ENCODE results near the gene MEGF10.
"Not testable (repeated sequence)": the region's sequence is repeated elsewhere in the genome, so short reads cannot be mapped to it uniquely, and the experiment has no call there.

The MEGF10 gene

GRCh38 chr5:127290019-127290945, at the start of gene MEGF10:
TSS of gene MEGF10 (plus strand) at chr5:127290796. CDS start at chr5:127331309, 40,513 bp downstream.
- DNase-seq (ENCODE audit: low read depth in 1 of 2, low spot score in 1 of 2), result no peak

- DNase-seq (ENCODE audit: low read depth in 1 of 2, low spot score in 1 of 2), result no peak
Measured at GRCh38 chr5:127243011-127243410, 47.6 kb upstream of the MEGF10 start.

GRCh38 chr5:127254729-127255284, 35.8 kb upstream of the MEGF10 start:
- no peak for DNase-seq (ENCODE audit: low read depth in 1 of 2, low spot score in 1 of 2)

- no peak for DNase-seq (ENCODE audit: low read depth in 1 of 2, low spot score in 1 of 2)
Measured at GRCh38 chr5:127256886-127257597, 33.6 kb upstream of the MEGF10 start.

GRCh38 chr5:127260686-127261085, 29.9 kb upstream of the MEGF10 start:
- DNase-seq (ENCODE audit: low read depth in 1 of 2, low spot score in 1 of 2), result no peak

- not testable (repeated sequence) for DNase-seq (ENCODE audit: low read depth in 1 of 2, low spot score in 1 of 2)
Measured at GRCh38 chr5:127265473-127265872, 25.1 kb upstream of the MEGF10 start.

- DNase-seq (ENCODE audit: low read depth in 1 of 2, low spot score in 1 of 2), result not testable (repeated sequence)
Measured at GRCh38 chr5:127268342-127268741, 22.3 kb upstream of the MEGF10 start.

GRCh38 chr5:127270713-127271112, 19.9 kb upstream of the MEGF10 start:
- DNase-seq (ENCODE audit: low read depth in 1 of 2, low spot score in 1 of 2), result not testable (repeated sequence)

GRCh38 chr5:127275641-127276193, 14.9 kb upstream of the MEGF10 start:
- no peak for DNase-seq (ENCODE audit: low read depth in 1 of 2, low spot score in 1 of 2)

GRCh38 chr5:127280491-127281220, 9.9 kb upstream of the MEGF10 start:
- no peak for DNase-seq (ENCODE audit: low read depth in 1 of 2, low spot score in 1 of 2)

- no peak for DNase-seq (ENCODE audit: low read depth in 1 of 2, low spot score in 1 of 2)
Measured at GRCh38 chr5:127281609-127282008, 9.0 kb upstream of the MEGF10 start.

GRCh38 chr5:127288676-127289075, 1.9 kb upstream of the MEGF10 start:
- DNase-seq (ENCODE audit: low read depth in 1 of 2, low spot score in 1 of 2), result no peak

- no peak for DNase-seq (ENCODE audit: low read depth in 1 of 2, low spot score in 1 of 2)
Measured at GRCh38 chr5:127290946-127291693, 524 bp downstream of the MEGF10 start.

- DNase-seq (ENCODE audit: low read depth in 1 of 2, low spot score in 1 of 2), result no peak
Measured at GRCh38 chr5:127292030-127292735, 1.6 kb downstream of the MEGF10 start.

- DNase-seq (ENCODE audit: low read depth in 1 of 2, low spot score in 1 of 2), result no peak
Measured at GRCh38 chr5:127293373-127293772, 2.8 kb downstream of the MEGF10 start.

GRCh38 chr5:127294829-127295228, 4.2 kb downstream of the MEGF10 start:
- DNase-seq (ENCODE audit: low read depth in 1 of 2, low spot score in 1 of 2), result no peak

- DNase-seq (ENCODE audit: low read depth in 1 of 2, low spot score in 1 of 2), result no peak
Measured at GRCh38 chr5:127295454-127295853, 4.9 kb downstream of the MEGF10 start.

GRCh38 chr5:127296321-127296720, 5.7 kb downstream of the MEGF10 start:
- DNase-seq (ENCODE audit: low read depth in 1 of 2, low spot score in 1 of 2), result no peak

GRCh38 chr5:127296894-127297293, 6.3 kb downstream of the MEGF10 start:
- DNase-seq (ENCODE audit: low read depth in 1 of 2, low spot score in 1 of 2), result not testable (repeated sequence)
